ENCODE data around the gene KLF9. TPM values are rescaled to one million over a fixed set of nuclear protein-coding genes. Genes with fewer than 3 reads are reported as not detected.
A peak's percentile ranks its signal among the peaks of the same experiment; 100 is the strongest.

The KLF9 gene
- total and polyA plus RNA-seq, 9 of the 15 experiments (the other 6 are each of a cell fraction or from before 2014, with no cell fraction given) = 3.3 to 11.9 (median 6.9) TPM

- TF ChIP-seq ZHX1 (conservative IDR thresholded peaks at IDR 0.05; ENCODE audit: low read length) (no peak), CUX1 (CRISPR knock-in tag; IDR thresholded peaks at IDR 0.05) (no peak), NR0B1 (IDR thresholded peaks at IDR 0.05; ENCODE audit: partially characterized antibody) (no peak), PHF20 (IDR thresholded peaks at IDR 0.05; ENCODE audit: partially characterized antibody) (no peak), ZNF146 (CRISPR knock-in tag; IDR thresholded peaks at IDR 0.05; ENCODE audit: unreplicated experiment) (no peak), TEAD1 (CRISPR knock-in tag; IDR thresholded peaks at IDR 0.05) (no peak), OTX1 (CRISPR knock-in tag; IDR thresholded peaks at IDR 0.05) (no peak), ZBED1 (IDR thresholded peaks at IDR 0.05) (no peak), FUS (optimal IDR thresholded peaks at IDR 0.05; ENCODE audit: low read depth, low read length) (no peak), TOE1 (IDR thresholded peaks at IDR 0.05; ENCODE audit: borderline replicate concordance) (no peak), TOE1 (CRISPR knock-in tag; IDR thresholded peaks at IDR 0.05; ENCODE audit: borderline replicate concordance, low read depth) (no peak), MTA3 (IDR thresholded peaks at IDR 0.05; ENCODE audit: borderline replicate concordance) (peak; percentile 63; the same call in 1 of the 2 replicates), TFE3 (CRISPR knock-in tag; IDR thresholded peaks at IDR 0.05) (no peak), XRCC5 (IDR thresholded peaks at IDR 0.05; ENCODE audit: low read depth, low read length) (0 out of 2 replicates have a peak, but pooled peaks have one; percentile 9), GABPA (tag; conservative IDR thresholded peaks at IDR 0.05; ENCODE audit: low read depth) (peak; percentile 31; the same call in 1 of the 2 replicates), SMARCE1 (IDR thresholded peaks at IDR 0.05) (no peak), KLF10 (CRISPR knock-in tag; IDR thresholded peaks at IDR 0.05) (no peak)
Measured at GRCh38 chr9:70418822-70419555, 4.5 kb upstream of the KLF9 start (continued).
